Fibroblast of lung (primary cell): ENCODE measurements around the gene NHS.

ENCODE experiments used
- CTCF ChIP-seq, 2 donors: IDR thresholded peaks in 1 of 2; conservative IDR thresholded peaks in 1 of 2; 1 replicate in 1 of 2; 2 replicates in 1 of 2; pipeline ENCODE4 v1.5.1; 2011 to 2012; ENCODE audit warnings: low read length in 2 of 2, control low read depth in 1 of 2, inconsistent platforms in 1 of 2, low read depth in 1 of 2, mild to moderate bottlenecking in 1 of 2
- EZH2 ChIP-seq: IDR thresholded peaks from 2 replicates; pipeline ENCODE4 v1.5.1; 2012; ENCODE audit warnings: low read length, control low read depth, mild to moderate bottlenecking; ENCODE audit errors: missing control alignments

- TF ChIP-seq EZH2 (no peak), CTCF (conservative IDR thresholded peaks at IDR 0.05 in 1 of 2, IDR thresholded peaks at IDR 0.05 in 1 of 2; ENCODE audit: low read depth in 1 of 2, low read length in 2 of 2) (no peak)
Measured at GRCh38 chrX:17470136-17470535, 95.1 kb downstream of the NHS start.
